Measurements from ENCODE around the gene SPTAN1. TPM values are rescaled to one million over a fixed set of nuclear protein-coding genes. Genes with fewer than 3 reads are reported as not detected.

The SPTAN1 gene
- total RNA-seq, 4 donors from 2014 or later, result 234 to 464 (median 328) TPM

DNA sequence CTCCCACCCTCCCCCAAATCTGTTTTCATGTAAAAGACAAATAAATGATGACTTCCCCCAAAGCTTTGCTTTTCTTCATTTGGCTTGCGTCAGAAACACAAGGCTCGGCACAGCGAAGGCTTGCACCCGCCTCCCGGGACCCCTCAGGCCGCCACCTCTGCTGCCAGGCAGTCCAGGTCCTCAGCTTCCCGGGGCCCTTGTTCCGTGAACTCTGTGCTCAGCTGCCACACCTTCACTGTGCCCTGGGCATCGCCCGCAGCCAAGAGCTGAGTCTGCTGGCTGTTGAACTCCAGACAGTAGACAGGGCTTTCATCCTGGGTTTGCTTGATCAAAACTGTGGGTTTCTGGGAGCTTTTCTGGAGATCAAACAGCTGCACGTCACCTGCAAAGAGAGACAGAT is 81.2 kb downstream of the SPTAN1 start:
- DNase-seq, result no peak
- WGBS, 2 donors (ENCODE audit: low coverage in 1 of 2), result 80 to 88% methylated on average over 3 to 11 of the region's 11 CpGs
- intact Hi-C loops (cut with DNase I; ENCODE audit: low total_unique reads), result no loop called here
- in situ Hi-C loops (cut with MboI; ENCODE audit: low pct_ligation_motif_present in 1 of 4, low pct_unique_long_range_greater_than_20kb in 1 of 4, low sequenced_read_pairs in 3 of 4), result no loop called here
- H3K27ac ChIP-seq, result peak overlapping the region in 1 of 4 donors; percentile 85
- H3K4me3 ChIP-seq, result no peak overlapping the region
- no peaks in the 10 kb centered on the region for H3K27me3 ChIP-seq
- no peaks in the 10 kb centered on the region for H3K9me3 ChIP-seq
- peaks cover 0 to 32% (median 20%) of the 10 kb centered on the region in 4 donors for H3K36me3 ChIP-seq
- TF ChIP-seq EP300 (IDR thresholded peaks at IDR 0.05; ENCODE audit: low read depth) (no peak), POLR2A (IDR thresholded peaks at IDR 0.05) (no peak), POLR2AphosphoS5 (IDR thresholded peaks at IDR 0.05) (no peak)
- TF ChIP-seq, protein P1, sequence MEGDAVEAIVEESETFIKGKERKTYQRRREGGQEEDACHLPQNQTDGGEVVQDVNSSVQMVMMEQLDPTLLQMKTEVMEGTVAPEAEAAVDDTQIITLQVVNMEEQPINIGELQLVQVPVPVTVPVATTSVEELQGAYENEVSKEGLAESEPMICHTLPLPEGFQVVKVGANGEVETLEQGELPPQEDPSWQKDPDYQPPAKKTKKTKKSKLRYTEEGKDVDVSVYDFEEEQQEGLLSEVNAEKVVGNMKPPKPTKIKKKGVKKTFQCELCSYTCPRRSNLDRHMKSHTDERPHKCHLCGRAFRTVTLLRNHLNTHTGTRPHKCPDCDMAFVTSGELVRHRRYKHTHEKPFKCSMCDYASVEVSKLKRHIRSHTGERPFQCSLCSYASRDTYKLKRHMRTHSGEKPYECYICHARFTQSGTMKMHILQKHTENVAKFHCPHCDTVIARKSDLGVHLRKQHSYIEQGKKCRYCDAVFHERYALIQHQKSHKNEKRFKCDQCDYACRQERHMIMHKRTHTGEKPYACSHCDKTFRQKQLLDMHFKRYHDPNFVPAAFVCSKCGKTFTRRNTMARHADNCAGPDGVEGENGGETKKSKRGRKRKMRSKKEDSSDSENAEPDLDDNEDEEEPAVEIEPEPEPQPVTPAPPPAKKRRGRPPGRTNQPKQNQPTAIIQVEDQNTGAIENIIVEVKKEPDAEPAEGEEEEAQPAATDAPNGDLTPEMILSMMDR (IDR thresholded peaks at IDR 0.05), result no peak
- peaks cover 15 to 23% (median 18%) of the 10 kb centered on the region in 4 donors for H3K4me1 ChIP-seq

DNA sequence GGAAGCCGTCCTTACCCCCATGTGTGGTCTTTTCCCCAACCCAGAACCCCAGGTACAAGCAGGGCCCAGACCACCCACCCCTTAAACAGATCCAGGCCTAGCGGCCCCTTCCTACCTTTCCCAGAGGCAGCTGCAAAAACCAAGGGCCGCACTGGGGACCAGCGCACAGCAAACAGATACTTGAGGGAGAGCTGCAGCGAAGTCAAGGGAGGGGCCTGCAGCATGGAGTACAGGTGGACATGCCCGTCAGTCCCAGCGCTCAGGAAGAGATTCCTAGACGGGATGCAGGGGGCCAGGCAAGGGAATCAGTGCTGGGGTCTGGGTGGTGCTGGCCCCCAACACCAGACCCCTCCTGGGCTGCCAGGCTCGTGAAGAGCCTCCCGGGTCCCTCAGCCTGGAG is 81.7 kb downstream of the SPTAN1 start:
- peaks cover 15 to 23% (median 18%) of the 10 kb centered on the region in 4 donors for H3K4me1 ChIP-seq
- TF ChIP-seq EP300 (IDR thresholded peaks at IDR 0.05; ENCODE audit: low read depth), result no peak
- TF ChIP-seq, protein P1 (IDR thresholded peaks at IDR 0.05), result no peak
- TF ChIP-seq POLR2AphosphoS5 (IDR thresholded peaks at IDR 0.05), result no peak
- TF ChIP-seq POLR2A (IDR thresholded peaks at IDR 0.05), result no peak
- peak overlapping the region; percentile 85 to 92 (median 88) for H3K27ac ChIP-seq
- in situ Hi-C loops (cut with MboI; ENCODE audit: low pct_ligation_motif_present in 1 of 4, low pct_unique_long_range_greater_than_20kb in 1 of 4, low sequenced_read_pairs in 3 of 4) (no loop called here), intact Hi-C loops (cut with DNase I; ENCODE audit: low total_unique reads) (no loop called here)
- 92 to 95% methylated on average over 4 to 10 of the region's 10 CpGs for WGBS, 2 donors (ENCODE audit: low coverage in 1 of 2)
- DNase-seq, result no peak
- H3K27me3 ChIP-seq, result no peaks in the 10 kb centered on the region
- no peak overlapping the region for H3K4me3 ChIP-seq
- H3K9me3 ChIP-seq, result no peaks in the 10 kb centered on the region
- peaks cover 0 to 32% (median 20%) of the 10 kb centered on the region in 4 donors for H3K36me3 ChIP-seq

DNA sequence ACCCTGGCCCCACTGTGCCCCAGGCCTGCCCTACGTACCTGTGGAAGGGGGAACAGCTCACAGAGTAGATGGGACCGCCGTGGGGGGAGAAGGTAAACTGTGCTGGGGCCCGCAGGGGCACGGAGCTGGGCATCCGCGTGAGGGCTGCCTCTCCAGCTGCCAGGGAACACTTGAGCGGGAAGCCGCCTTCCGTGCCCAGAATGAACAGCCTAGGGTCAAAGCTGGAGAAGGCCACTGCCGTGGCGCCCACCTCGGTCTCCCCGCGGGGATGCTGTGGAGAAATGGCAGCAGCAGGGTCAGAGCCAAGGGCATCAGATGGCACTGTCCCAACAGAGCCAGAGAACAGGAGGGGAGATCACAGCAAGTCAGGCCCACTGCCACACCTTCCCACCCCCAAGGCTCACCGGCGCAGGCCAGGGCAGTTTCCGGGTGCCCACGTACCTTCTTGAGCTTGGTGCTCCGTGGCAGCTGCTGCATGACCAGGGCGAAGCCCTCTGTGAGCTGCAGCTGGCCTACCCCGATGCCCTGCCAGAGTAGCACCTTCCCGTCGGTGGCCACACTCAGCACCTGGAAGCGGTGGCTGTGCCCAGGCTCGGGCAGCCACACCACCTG is 82.4 kb downstream of the SPTAN1 start:
- peak overlapping the region in 1 of 4 donors; percentile 5 for H3K4me3 ChIP-seq
- H3K36me3 ChIP-seq, result peaks cover 0 to 26% (median 19%) of the 10 kb centered on the region in 4 donors
- peaks cover 15 to 23% (median 18%) of the 10 kb centered on the region in 4 donors for H3K4me1 ChIP-seq
- in situ Hi-C loops (cut with MboI; ENCODE audit: low pct_ligation_motif_present in 1 of 4, low pct_unique_long_range_greater_than_20kb in 1 of 4, low sequenced_read_pairs in 3 of 4), result no loop called here
- TF ChIP-seq, protein P1 (IDR thresholded peaks at IDR 0.05), result no peak
- 67 to 70% methylated on average over 4 to 26 of the region's 26 CpGs for WGBS, 2 donors (ENCODE audit: low coverage in 1 of 2)
- H3K27me3 ChIP-seq, result no peaks in the 10 kb centered on the region
- intact Hi-C loops (cut with DNase I; ENCODE audit: low total_unique reads), result no loop called here
- DNase-seq, result no peak
- peak overlapping the region; percentile 85 to 92 (median 88) for H3K27ac ChIP-seq
- H3K9me3 ChIP-seq, result no peaks in the 10 kb centered on the region

DNA sequence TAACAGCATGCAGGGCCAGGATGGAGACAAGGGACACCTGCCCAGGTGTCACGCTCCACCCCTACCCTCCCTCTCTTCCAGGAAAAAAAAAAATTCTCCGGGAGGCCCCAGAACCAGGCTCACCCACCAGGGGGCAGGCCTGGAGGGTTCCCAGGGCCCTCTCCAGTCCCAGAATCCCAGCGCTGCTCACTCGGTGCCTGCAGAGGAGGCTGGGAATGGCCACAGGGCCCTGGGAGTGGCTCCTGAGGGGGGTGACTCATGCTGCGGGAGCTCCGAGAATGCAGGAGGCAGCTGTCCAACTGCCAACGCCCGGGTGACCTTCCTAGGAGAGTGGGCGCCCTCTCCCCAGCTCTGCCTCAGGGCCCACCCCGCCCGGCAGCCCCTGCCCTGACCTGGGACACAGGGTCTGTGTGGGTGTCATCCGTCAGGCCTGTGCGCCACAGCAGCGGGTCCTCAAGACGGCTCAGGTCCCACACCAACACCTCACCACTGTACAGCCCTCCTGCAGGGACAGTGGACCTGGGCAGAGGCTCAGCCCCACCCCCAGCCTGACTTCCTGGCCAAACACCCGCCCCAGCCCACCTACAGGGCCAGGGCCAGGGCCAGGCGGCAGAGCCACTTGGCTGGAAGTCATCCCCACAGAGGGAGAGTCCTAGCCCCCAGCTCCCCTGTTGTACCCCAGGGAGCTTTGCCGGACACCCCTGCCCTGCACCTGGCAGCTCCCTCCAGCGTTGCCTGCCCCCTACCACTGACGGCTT is 83.1 kb downstream of the SPTAN1 start:
- WGBS, 2 donors (ENCODE audit: low coverage in 1 of 2), result 40% methylated on average over 20 of the region's 20 CpGs; no CpG with 5 or more reads in 1 of the 2 donors
- H3K4me1 ChIP-seq, result peaks cover 15 to 23% (median 18%) of the 10 kb centered on the region in 4 donors
- H3K27me3 ChIP-seq, result no peaks in the 10 kb centered on the region
- no peaks in the 10 kb centered on the region for H3K9me3 ChIP-seq
- in situ Hi-C loops (cut with MboI; ENCODE audit: low pct_ligation_motif_present in 1 of 4, low pct_unique_long_range_greater_than_20kb in 1 of 4, low sequenced_read_pairs in 3 of 4), result no loop called here
- TF ChIP-seq POLR2AphosphoS5 (IDR thresholded peaks at IDR 0.05) (peak in 2 of 3 donors; percentile 53 to 65), EP300 (IDR thresholded peaks at IDR 0.05; ENCODE audit: low read depth) (no peak), POLR2A (IDR thresholded peaks at IDR 0.05) (peak; percentile 55)
- TF ChIP-seq, protein P1 (IDR thresholded peaks at IDR 0.05), result peak; percentile 55 to 87 (median 74)
- H3K27ac ChIP-seq, result peak overlapping the region; percentile 85 to 92 (median 88)
- intact Hi-C loops (cut with DNase I; ENCODE audit: low total_unique reads), result no loop called here
- peak; percentile 91 for DNase-seq
- peaks cover 0 to 20% (median 16%) of the 10 kb centered on the region in 4 donors for H3K36me3 ChIP-seq
- peak overlapping the region in 2 of 4 donors; percentile 7 to 27 for H3K4me3 ChIP-seq
